GM23248 (cell line): ENCODE results near the gene ZNF683. TPM values are rescaled to one million over a fixed set of nuclear protein-coding genes. Genes with fewer than 3 reads are reported as not detected.

Source experiments
- DNase-seq: peaks from one replicate; pipeline ENCODE4 v3.0.0-alpha.2; 2015
- H2AFZ ChIP-seq: fragments of 200-600 bp; sonication (generic); 2 replicates; pipeline ENCODE4 v1.6.1; 2016; ENCODE audit warnings: antibody characterized with exemption
- H3F3A ChIP-seq: fragments of 200-600 bp; sonication (generic); 2 replicates; pipeline ENCODE4 v1.6.1; 2016; ENCODE audit warnings: mild to moderate bottlenecking, antibody characterized with exemption, mixed run types; ENCODE audit not compliant: insufficient read depth
- H3K27ac ChIP-seq: fragments of 200-600 bp; sonication (generic); 2 replicates; pipeline ENCODE4 v1.5.1; 2016; ENCODE audit warnings: mild to moderate bottlenecking
- H3K27me3 ChIP-seq: fragments of 200-600 bp; sonication (generic); replicated peaks from 2 replicates; pipeline ENCODE4 v1.6.1; 2016; ENCODE audit warnings: mild to moderate bottlenecking; ENCODE audit not compliant: insufficient read depth
- H3K36me3 ChIP-seq: fragments of 200-600 bp; sonication (generic); 2 replicates; pipeline ENCODE4 v1.6.1; 2016; ENCODE audit warnings: low read depth, mild to moderate bottlenecking
- H3K4me1 ChIP-seq: fragments of 200-600 bp; sonication (generic); 2 replicates; pipeline ENCODE4 v1.6.1; 2016; ENCODE audit warnings: mild to moderate bottlenecking; ENCODE audit not compliant: insufficient read depth
- H3K4me2 ChIP-seq: fragments of 200-600 bp; sonication (generic); one replicate; pipeline ENCODE4 v1.6.1; 2016; ENCODE audit warnings: mild to moderate bottlenecking; ENCODE audit not compliant: unreplicated experiment
- H3K4me3 ChIP-seq: fragments of 200-600 bp; sonication (generic); 2 replicates; pipeline ENCODE4 v1.5.1; 2016; ENCODE audit warnings: mild to moderate bottlenecking
- H3K79me2 ChIP-seq: fragments of 200-600 bp; sonication (generic); 2 replicates; pipeline ENCODE4 v1.6.1; 2016; ENCODE audit warnings: mild to moderate bottlenecking; ENCODE audit not compliant: insufficient read depth
- H3K9ac ChIP-seq: fragments of 200-600 bp; sonication (generic); 2 replicates; pipeline ENCODE4 v1.6.1; 2016; ENCODE audit warnings: mild to moderate bottlenecking
- H3K9me2 ChIP-seq: fragments of 200-600 bp; sonication (generic); 2 replicates; pipeline ENCODE4 v1.6.1; 2016; ENCODE audit warnings: mixed run types, mild to moderate bottlenecking, moderate library complexity; ENCODE audit not compliant: insufficient read depth
- H3K9me3 ChIP-seq: fragments of 200-600 bp; sonication (generic); one replicate; pipeline ENCODE4 v1.6.1; 2017; ENCODE audit warnings: low read depth
- H4K20me1 ChIP-seq: fragments of 200-600 bp; sonication (generic); 2 replicates; pipeline ENCODE4 v1.6.0; 2016; ENCODE audit not compliant: insufficient read depth
- EZH2 ChIP-seq: fragments of 200-600 bp; sonication (generic); IDR thresholded peaks from 2 replicates; pipeline ENCODE4 v1.6.1; 2018; ENCODE audit warnings: antibody characterized with exemption, mild to moderate bottlenecking; ENCODE audit not compliant: insufficient read depth, poor library complexity, severe bottlenecking
- EZH2phosphoT487 ChIP-seq: fragments of 200-600 bp; sonication (generic); IDR thresholded peaks from 2 replicates; pipeline ENCODE4 v1.6.1; 2018; ENCODE audit warnings: antibody characterized with exemption, moderate library complexity, mild to moderate bottlenecking, low read depth; ENCODE audit not compliant: insufficient read depth
- WGBS, 2 experiments: methylation state at CpG; one replicate each; pipeline ENCODE4 v1.1.6; 2015 to 2017; ENCODE audit warnings: low lambda C conversion rate in 2 of 2, low coverage in 1 of 2; ENCODE audit errors: missing lambda C conversion rate in 2 of 2; 5-methylcytosine and 5-hydroxymethylcytosine counted together
- in situ Hi-C: fragments of 300-500 bp; cut with MboI; formaldehyde crosslinking; loops from 2 replicates; pipeline ENCODE4 v1.15.0; 2020
- polyA plus RNA-seq: library from polyadenylated mRNA; unstranded; fragments of >200 nt; fragmentation: Nextera tagmentation; extraction: Ambion mirVana; gene quantifications from 2 replicates; pipeline ENCODE4 v1.2.1, GENCODE V29; 2016
- total RNA-seq: library from RNA; depleted of rRNA; stranded (reverse); fragments of >200 nt; shearing (Covaris generic); gene quantifications from 2 replicates; pipeline ENCODE4 v1.2.3, GENCODE V29; 2014

Gene ZNF683
- total and polyA plus RNA-seq, 2 experiments from 2014 or later = not detected

GRCh38 chr1:26403656-26404055 lies 31.1 kb upstream of the ZNF683 start:
- TF ChIP-seq EZH2 (no peak), EZH2phosphoT487 (no peak)
- H3K4me1 ChIP-seq = peaks cover 3% of the 10 kb centered on the region; the same call in 1 of the 2 replicates
- H2AFZ ChIP-seq = no peak overlapping the region
- H3K9ac ChIP-seq = no peak overlapping the region
- H3K27me3 ChIP-seq = peaks cover 4% of the 10 kb centered on the region; the same call in 1 of the 2 replicates
- no peaks in the 10 kb centered on the region for H3K36me3 ChIP-seq
- H3F3A ChIP-seq = peaks cover 8% of the 10 kb centered on the region
- WGBS, 2 experiments = 17% methylated on average over 4 of the region's 4 CpGs
- no peak for DNase-seq
- H3K4me3 ChIP-seq = no peak overlapping the region
- H4K20me1 ChIP-seq = no peaks in the 10 kb centered on the region
- H3K9me2 ChIP-seq = no peaks in the 10 kb centered on the region
- no peak overlapping the region for H3K4me2 ChIP-seq
- in situ Hi-C loops = no loop called here
- no peaks in the 10 kb centered on the region for H3K79me2 ChIP-seq
- H3K9me3 ChIP-seq = no peaks in the 10 kb centered on the region
- no peak overlapping the region for H3K27ac ChIP-seq

GRCh38 chr1:26401891-26402290 lies 29.3 kb upstream of the ZNF683 start:
- Histone ChIP-seq H3K4me1 (peaks cover 3% of the 10 kb centered on the region; the same call in 1 of the 2 replicates), H3K9me2 (no peaks in the 10 kb centered on the region), H3K9ac (no peak overlapping the region), H3F3A (peaks cover 8% of the 10 kb centered on the region), H2AFZ (no peak overlapping the region), H3K27ac (no peak overlapping the region), H3K4me2 (no peak overlapping the region), H4K20me1 (no peaks in the 10 kb centered on the region), H3K4me3 (no peak overlapping the region), H3K36me3 (no peaks in the 10 kb centered on the region), H3K27me3 (peaks cover 4% of the 10 kb centered on the region; the same call in 1 of the 2 replicates), H3K79me2 (no peaks in the 10 kb centered on the region), H3K9me3 (no peaks in the 10 kb centered on the region)
- TF ChIP-seq EZH2phosphoT487 = no peak
- TF ChIP-seq EZH2 = no peak
- DNase-seq = no peak
- in situ Hi-C loops = no loop called here
- WGBS, 2 experiments = 55 to 60% methylated on average over 3 of the region's 3 CpGs

- 39 to 40% methylated on average over 3 of the region's 3 CpGs for WGBS, 2 experiments
- H3K27me3 ChIP-seq = peaks cover 4% of the 10 kb centered on the region; the same call in 1 of the 2 replicates
Measured at GRCh38 chr1:26399034-26399433, 26.5 kb upstream of the ZNF683 start.

GRCh38 chr1:26395754-26396153 lies 23.2 kb upstream of the ZNF683 start:
- no peak overlapping the region for H3K9ac ChIP-seq
- no peaks in the 10 kb centered on the region for H3K36me3 ChIP-seq
- H2AFZ ChIP-seq = no peak overlapping the region
- no peaks in the 10 kb centered on the region for H4K20me1 ChIP-seq
- no peaks in the 10 kb centered on the region for H3K79me2 ChIP-seq
- H3F3A ChIP-seq = no peaks in the 10 kb centered on the region
- no peaks in the 10 kb centered on the region for H3K4me1 ChIP-seq
- H3K4me2 ChIP-seq = no peak overlapping the region
- no peak for DNase-seq
- no peak for TF ChIP-seq EZH2phosphoT487
- TF ChIP-seq EZH2 = no peak
- H3K27ac ChIP-seq = no peak overlapping the region
- in situ Hi-C loops = no loop called here
- H3K9me2 ChIP-seq = no peaks in the 10 kb centered on the region
- no peak overlapping the region for H3K4me3 ChIP-seq
- no peaks in the 10 kb centered on the region for H3K27me3 ChIP-seq
- H3K9me3 ChIP-seq = no peaks in the 10 kb centered on the region
- 61 to 75% methylated on average over 4 to 8 of the region's 8 CpGs for WGBS, 2 experiments

More at GRCh38 chr1:26399034-26399433, 26.5 kb upstream of the ZNF683 start:
- Histone ChIP-seq H3K4me2 (no peak overlapping the region), H3F3A (no peaks in the 10 kb centered on the region), H3K9me3 (no peaks in the 10 kb centered on the region), H3K36me3 (no peaks in the 10 kb centered on the region), H3K9ac (no peak overlapping the region), H4K20me1 (no peaks in the 10 kb centered on the region), H3K79me2 (no peaks in the 10 kb centered on the region), H3K27ac (no peak overlapping the region), H3K4me1 (no peaks in the 10 kb centered on the region), H3K9me2 (no peaks in the 10 kb centered on the region), H2AFZ (no peak overlapping the region), H3K4me3 (no peak overlapping the region)
- in situ Hi-C loops = no loop called here
- no peak for DNase-seq
- TF ChIP-seq EZH2 (no peak), EZH2phosphoT487 (no peak)

GRCh38 chr1:26391450-26391849 lies 18.9 kb upstream of the ZNF683 start:
- Histone ChIP-seq H3K9me3 (no peaks in the 10 kb centered on the region), H4K20me1 (no peaks in the 10 kb centered on the region), H3K79me2 (no peaks in the 10 kb centered on the region), H3K27me3 (no peaks in the 10 kb centered on the region), H3F3A (no peaks in the 10 kb centered on the region), H3K4me3 (no peak overlapping the region), H3K9me2 (no peaks in the 10 kb centered on the region), H3K27ac (no peak overlapping the region), H3K9ac (no peak overlapping the region), H3K4me1 (no peaks in the 10 kb centered on the region), H3K4me2 (no peak overlapping the region), H3K36me3 (no peaks in the 10 kb centered on the region), H2AFZ (no peak overlapping the region)
- in situ Hi-C loops = no loop called here
- TF ChIP-seq EZH2 = no peak
- TF ChIP-seq EZH2phosphoT487 = no peak
- peak; percentile 72 for DNase-seq
- 16% methylated on average over 3 of the region's 3 CpGs for WGBS, 2 experiments
